Measurements from ENCODE around the gene SORCS2.

DNA sequence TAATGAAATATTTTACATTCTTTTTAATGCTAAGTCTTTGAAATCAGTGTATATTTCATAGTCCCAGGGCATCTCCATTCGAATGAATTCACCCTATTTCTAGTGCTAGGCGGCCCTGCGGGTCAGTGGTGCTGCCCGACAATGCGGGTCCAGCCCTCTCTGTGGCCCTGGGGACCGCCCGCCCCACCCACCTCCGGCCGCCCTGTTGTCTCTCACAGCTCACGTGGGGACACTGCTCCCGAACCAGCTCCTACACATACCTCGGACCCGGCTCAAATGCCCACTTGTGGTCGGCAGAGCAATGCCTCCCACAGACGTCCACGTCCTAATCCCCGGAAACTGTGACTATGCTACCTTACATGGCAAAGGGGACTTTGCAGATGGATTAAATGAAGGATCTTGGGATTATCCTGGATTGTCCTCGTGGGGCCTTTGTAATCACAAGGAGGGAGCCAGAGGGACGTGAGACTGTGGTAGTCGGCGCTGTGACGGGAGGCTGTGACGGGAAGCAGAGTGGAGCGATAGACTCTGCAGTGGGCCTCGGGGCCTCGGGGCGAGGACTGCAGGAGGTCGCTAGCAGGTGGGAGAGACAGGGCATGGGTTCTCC lies 334.7 kb downstream of the SORCS2 start:
- no peak for TF ChIP-seq EZH2 (conservative IDR thresholded peaks at IDR 0.05; ENCODE audit: low read depth, low read length)
- TF ChIP-seq, protein P1, sequence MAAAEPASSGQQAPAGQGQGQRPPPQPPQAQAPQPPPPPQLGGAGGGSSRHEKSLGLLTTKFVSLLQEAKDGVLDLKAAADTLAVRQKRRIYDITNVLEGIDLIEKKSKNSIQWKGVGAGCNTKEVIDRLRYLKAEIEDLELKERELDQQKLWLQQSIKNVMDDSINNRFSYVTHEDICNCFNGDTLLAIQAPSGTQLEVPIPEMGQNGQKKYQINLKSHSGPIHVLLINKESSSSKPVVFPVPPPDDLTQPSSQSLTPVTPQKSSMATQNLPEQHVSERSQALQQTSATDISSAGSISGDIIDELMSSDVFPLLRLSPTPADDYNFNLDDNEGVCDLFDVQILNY (CRISPR knock-in tag; conservative IDR thresholded peaks at IDR 0.05): no peak
- TF ChIP-seq, protein P2, sequence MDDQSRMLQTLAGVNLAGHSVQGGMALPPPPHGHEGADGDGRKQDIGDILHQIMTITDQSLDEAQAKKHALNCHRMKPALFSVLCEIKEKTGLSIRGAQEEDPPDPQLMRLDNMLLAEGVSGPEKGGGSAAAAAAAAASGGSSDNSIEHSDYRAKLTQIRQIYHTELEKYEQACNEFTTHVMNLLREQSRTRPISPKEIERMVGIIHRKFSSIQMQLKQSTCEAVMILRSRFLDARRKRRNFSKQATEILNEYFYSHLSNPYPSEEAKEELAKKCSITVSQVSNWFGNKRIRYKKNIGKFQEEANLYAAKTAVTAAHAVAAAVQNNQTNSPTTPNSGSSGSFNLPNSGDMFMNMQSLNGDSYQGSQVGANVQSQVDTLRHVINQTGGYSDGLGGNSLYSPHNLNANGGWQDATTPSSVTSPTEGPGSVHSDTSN (CRISPR knock-in tag; IDR thresholded peaks at IDR 0.05; ENCODE audit: borderline replicate concordance): no peak
- TF ChIP-seq ZNF251 (CRISPR knock-in tag; IDR thresholded peaks at IDR 0.05): no peak
